Osteoblast (primary cell): ENCODE measurements around the gene KLHL25. TPM values are rescaled to one million over a fixed set of nuclear protein-coding genes. Genes with fewer than 3 reads are reported as not detected.

Experiments used
- DNase-seq: peaks from one replicate; pipeline ENCODE4 v3.0.0; 2011; ENCODE audit warnings: low spot score, mixed read lengths; ENCODE audit not compliant: insufficient read length; ENCODE audit errors: missing footprints
- H2AFZ ChIP-seq: 2 replicates; pipeline ENCODE4 v1.6.0; 2011; ENCODE audit warnings: mild to moderate bottlenecking, low read length
- H3K27ac ChIP-seq: 2 replicates; pipeline ENCODE4 v1.5.1; 2011; ENCODE audit warnings: mild to moderate bottlenecking, low read depth, low read length, moderate library complexity
- H3K27me3 ChIP-seq: 2 replicates; pipeline ENCODE4 v1.6.0; 2012; ENCODE audit warnings: mild to moderate bottlenecking, control low read depth, inconsistent platforms, low read length, moderate library complexity; ENCODE audit not compliant: insufficient read depth
- H3K36me3 ChIP-seq: 2 replicates; pipeline ENCODE4 v1.5.1; 2011; ENCODE audit warnings: mild to moderate bottlenecking, low read length, control low read depth, moderate library complexity; ENCODE audit not compliant: insufficient read depth
- H3K4me1 ChIP-seq: 2 replicates; pipeline ENCODE4 v1.5.1; 2011; ENCODE audit warnings: mild to moderate bottlenecking, low read length, control low read depth, moderate library complexity; ENCODE audit not compliant: insufficient read depth
- H3K4me2 ChIP-seq: 2 replicates; pipeline ENCODE4 v1.6.0; 2011; ENCODE audit warnings: mild to moderate bottlenecking, low read length; ENCODE audit not compliant: insufficient read depth
- H3K4me3 ChIP-seq: fragments of 200-600 bp; sonication (generic); 3 replicates; pipeline ENCODE4 v1.5.1; 2012; ENCODE audit warnings: mild to moderate bottlenecking, low read length, inconsistent platforms; ENCODE audit not compliant: insufficient read depth
- H3K79me2 ChIP-seq: 2 replicates; pipeline ENCODE4 v1.6.0; 2012; ENCODE audit warnings: mild to moderate bottlenecking, low read length, control low read depth, inconsistent platforms; ENCODE audit not compliant: insufficient read depth
- H3K9me3 ChIP-seq: 2 replicates; pipeline ENCODE4 v1.5.1; 2011; ENCODE audit warnings: low read depth, low read length, control low read depth
- H4K20me1 ChIP-seq: 2 replicates; pipeline ENCODE4 v1.6.0; 2012; ENCODE audit warnings: mild to moderate bottlenecking, low read length, control low read depth; ENCODE audit not compliant: insufficient read depth
- total RNA-seq: library from RNA; depleted of rRNA; stranded (reverse); fragments of >200 nt; gene quantifications from 2 replicates; pipeline ENCODE4 v1.2.3, GENCODE V29; 2012
- TF ChIP-seq, protein P1 (sequence below): IDR thresholded peaks from 2 replicates; pipeline ENCODE4 v1.5.1; 2011; ENCODE audit warnings: mild to moderate bottlenecking, low read depth, low read length, moderate library complexity; ENCODE audit errors: extremely low read depth

KLHL25 gene
- total RNA-seq, 1 donor: 4.3 TPM

GRCh38 chr15:85750319-85751290 is 44.1 kb downstream of the KLHL25 start:
- Histone ChIP-seq H3K27ac (no peak overlapping the region), H3K4me2 (peak overlapping the region; percentile 57), H3K9me3 (no peaks in the 10 kb centered on the region), H4K20me1 (peaks cover 6% of the 10 kb centered on the region), H3K36me3 (peaks cover 14% of the 10 kb centered on the region), H3K4me1 (peaks cover 18% of the 10 kb centered on the region), H3K79me2 (no peaks in the 10 kb centered on the region), H3K4me3 (peak overlapping the region; percentile 26), H2AFZ (no peak overlapping the region), H3K27me3 (no peaks in the 10 kb centered on the region)
- TF ChIP-seq, protein P1, sequence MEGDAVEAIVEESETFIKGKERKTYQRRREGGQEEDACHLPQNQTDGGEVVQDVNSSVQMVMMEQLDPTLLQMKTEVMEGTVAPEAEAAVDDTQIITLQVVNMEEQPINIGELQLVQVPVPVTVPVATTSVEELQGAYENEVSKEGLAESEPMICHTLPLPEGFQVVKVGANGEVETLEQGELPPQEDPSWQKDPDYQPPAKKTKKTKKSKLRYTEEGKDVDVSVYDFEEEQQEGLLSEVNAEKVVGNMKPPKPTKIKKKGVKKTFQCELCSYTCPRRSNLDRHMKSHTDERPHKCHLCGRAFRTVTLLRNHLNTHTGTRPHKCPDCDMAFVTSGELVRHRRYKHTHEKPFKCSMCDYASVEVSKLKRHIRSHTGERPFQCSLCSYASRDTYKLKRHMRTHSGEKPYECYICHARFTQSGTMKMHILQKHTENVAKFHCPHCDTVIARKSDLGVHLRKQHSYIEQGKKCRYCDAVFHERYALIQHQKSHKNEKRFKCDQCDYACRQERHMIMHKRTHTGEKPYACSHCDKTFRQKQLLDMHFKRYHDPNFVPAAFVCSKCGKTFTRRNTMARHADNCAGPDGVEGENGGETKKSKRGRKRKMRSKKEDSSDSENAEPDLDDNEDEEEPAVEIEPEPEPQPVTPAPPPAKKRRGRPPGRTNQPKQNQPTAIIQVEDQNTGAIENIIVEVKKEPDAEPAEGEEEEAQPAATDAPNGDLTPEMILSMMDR: no peak
- peak; percentile 96 for DNase-seq

DNA sequence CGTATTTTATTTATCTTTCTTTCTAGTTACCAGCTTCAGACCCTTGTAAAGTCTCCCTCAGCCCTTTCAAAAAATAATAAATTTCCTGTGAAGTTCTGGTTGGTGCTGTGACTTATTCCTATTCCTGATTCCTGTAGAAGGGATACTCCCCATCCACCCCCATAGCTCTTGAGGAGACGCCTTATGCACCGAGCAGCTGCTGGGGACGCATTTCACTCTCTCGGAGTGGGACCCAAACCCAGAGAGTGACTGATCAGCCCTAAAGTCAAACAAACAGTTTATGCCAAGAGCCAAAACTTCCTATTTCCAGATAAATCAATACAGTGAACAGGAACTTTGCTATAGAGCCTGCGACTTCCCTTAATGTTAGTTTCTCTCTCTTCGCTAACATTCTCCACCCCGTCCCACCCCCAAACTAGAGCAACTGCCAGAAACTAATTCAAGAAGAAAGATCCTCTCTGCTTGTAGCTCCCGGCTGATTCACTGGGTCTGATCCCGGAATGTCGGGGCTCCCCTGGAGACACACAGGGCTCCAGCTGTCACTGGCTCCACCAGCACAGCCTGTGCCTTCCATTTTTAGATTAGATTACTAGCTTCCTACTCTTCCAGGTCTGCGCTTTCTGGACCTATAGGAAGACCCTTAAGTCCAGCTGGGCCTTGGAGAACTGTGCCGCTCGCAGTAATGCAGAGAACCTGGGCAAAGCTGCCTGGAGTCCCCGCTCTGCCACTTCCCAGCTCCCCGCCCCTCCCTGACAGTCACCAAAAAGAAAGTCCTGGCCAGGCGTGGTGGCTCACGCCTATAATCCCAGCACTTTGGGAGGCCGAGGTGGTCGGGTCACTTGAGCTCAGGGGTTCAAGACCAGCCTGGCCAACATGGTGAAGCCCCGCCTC is 45.2 kb downstream of the KLHL25 start:
- H3K27me3 ChIP-seq: no peaks in the 10 kb centered on the region
- H3K9me3 ChIP-seq: no peaks in the 10 kb centered on the region
- no peak overlapping the region for H3K27ac ChIP-seq
- H3K36me3 ChIP-seq: peaks cover 25% of the 10 kb centered on the region
- peak overlapping the region; percentile 26 for H3K4me3 ChIP-seq
- H3K4me1 ChIP-seq: peaks cover 18% of the 10 kb centered on the region
- H3K79me2 ChIP-seq: no peaks in the 10 kb centered on the region
- H2AFZ ChIP-seq: no peak overlapping the region
- TF ChIP-seq, protein P1: no peak
- DNase-seq: peak; percentile 79
- H3K4me2 ChIP-seq: peak overlapping the region; percentile 57
- peaks cover 6% of the 10 kb centered on the region for H4K20me1 ChIP-seq

- Histone ChIP-seq H3K27me3 (no peaks in the 10 kb centered on the region), H3K79me2 (no peaks in the 10 kb centered on the region), H3K9me3 (no peaks in the 10 kb centered on the region), H3K36me3 (peaks cover 30% of the 10 kb centered on the region), H3K4me3 (no peak overlapping the region), H3K4me2 (no peak overlapping the region), H4K20me1 (peaks cover 6% of the 10 kb centered on the region), H3K27ac (no peak overlapping the region), H3K4me1 (peaks cover 18% of the 10 kb centered on the region), H2AFZ (no peak overlapping the region)
- DNase-seq: no peak
- TF ChIP-seq, protein P1: no peak
Measured at GRCh38 chr15:85748729-85749128, 46.0 kb downstream of the KLHL25 start.
